ENCODE data around the gene PDXK.

DNA sequence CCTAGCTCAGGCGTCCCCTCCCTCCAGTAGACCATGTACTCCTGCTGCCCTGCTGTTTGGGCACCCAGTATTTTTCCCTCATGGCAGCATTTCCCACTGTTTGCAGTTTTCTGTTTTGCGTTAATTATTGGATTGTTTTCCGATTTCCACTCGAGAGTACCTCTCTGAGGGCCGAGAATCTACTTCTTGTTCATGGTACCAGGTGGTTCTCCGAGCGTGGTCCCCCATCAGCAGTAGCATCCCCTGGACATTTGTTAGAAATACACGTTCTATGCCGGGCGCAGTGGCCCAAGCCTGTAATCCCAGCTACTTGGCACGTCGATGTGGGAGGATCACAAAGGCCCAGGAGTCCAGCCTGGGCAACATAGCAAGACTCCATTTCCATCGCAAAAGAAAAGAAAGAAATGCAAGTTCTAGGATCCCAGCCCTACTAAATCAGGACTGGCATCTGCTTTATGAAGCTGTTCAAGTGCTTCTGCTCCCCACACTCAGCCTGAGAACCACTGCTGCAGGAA is 71.1 kb downstream of the PDXK start:
- TF ChIP-seq POLR2AphosphoS5 (IDR thresholded peaks at IDR 0.05) (no peak), EP300 (IDR thresholded peaks at IDR 0.05) (no peak)
- TF ChIP-seq, protein P1, sequence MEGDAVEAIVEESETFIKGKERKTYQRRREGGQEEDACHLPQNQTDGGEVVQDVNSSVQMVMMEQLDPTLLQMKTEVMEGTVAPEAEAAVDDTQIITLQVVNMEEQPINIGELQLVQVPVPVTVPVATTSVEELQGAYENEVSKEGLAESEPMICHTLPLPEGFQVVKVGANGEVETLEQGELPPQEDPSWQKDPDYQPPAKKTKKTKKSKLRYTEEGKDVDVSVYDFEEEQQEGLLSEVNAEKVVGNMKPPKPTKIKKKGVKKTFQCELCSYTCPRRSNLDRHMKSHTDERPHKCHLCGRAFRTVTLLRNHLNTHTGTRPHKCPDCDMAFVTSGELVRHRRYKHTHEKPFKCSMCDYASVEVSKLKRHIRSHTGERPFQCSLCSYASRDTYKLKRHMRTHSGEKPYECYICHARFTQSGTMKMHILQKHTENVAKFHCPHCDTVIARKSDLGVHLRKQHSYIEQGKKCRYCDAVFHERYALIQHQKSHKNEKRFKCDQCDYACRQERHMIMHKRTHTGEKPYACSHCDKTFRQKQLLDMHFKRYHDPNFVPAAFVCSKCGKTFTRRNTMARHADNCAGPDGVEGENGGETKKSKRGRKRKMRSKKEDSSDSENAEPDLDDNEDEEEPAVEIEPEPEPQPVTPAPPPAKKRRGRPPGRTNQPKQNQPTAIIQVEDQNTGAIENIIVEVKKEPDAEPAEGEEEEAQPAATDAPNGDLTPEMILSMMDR (IDR thresholded peaks at IDR 0.05): no peak

Data from sigmoid colon (tissue), 4 donors.